Vagina (tissue), 2 donors: Measurements from ENCODE around the gene FHDC1. TPM values are rescaled to one million over a fixed set of nuclear protein-coding genes. Genes with fewer than 3 reads are reported as not detected.

Experiments
- DNase-seq, 2 donors: peaks; one replicate each; pipeline ENCODE4 v3.0.0-alpha.2; 2017; ENCODE audit errors: extremely low spot score in 2 of 2
- H3K27ac ChIP-seq: fragments of 200-600 bp; sonication (generic); one replicate; pipeline ENCODE4 v1.5.1; 2019
- H3K27me3 ChIP-seq: fragments of 200-600 bp; sonication (generic); one replicate; pipeline ENCODE4 v1.5.1; 2019
- H3K36me3 ChIP-seq, 2 donors: fragments of 200-600 bp; sonication (generic); one replicate each; pipeline ENCODE4 v1.5.1; 2017 to 2019
- H3K4me1 ChIP-seq: fragments of 200-600 bp; sonication (generic); one replicate; pipeline ENCODE4 v1.5.1; 2019
- H3K4me3 ChIP-seq, 2 donors: fragments of 200-600 bp; sonication (generic); 1 replicate in 1 of 2; 2 replicates in 1 of 2; pipeline ENCODE4 v1.5.1; 2016 to 2019
- H3K9me3 ChIP-seq: fragments of 200-600 bp; sonication (generic); one replicate; pipeline ENCODE4 v1.5.1; 2019
- CTCF ChIP-seq, 3 experiments: fragments of 450-650 bp in 2 of 3; fragments of 200-600 bp in 1 of 3; sonication (generic) in 1 of 3; IDR thresholded peaks; one replicate each; pipeline ENCODE4 v1.5.1; 2017 to 2019; ENCODE audit warnings: antibody characterized with exemption in 3 of 3, mild to moderate bottlenecking in 2 of 3, moderate library complexity in 2 of 3
- POLR2A ChIP-seq, 2 donors: fragments of 450-650 bp; IDR thresholded peaks; one replicate each; pipeline ENCODE4 v1.6.1; 2017; ENCODE audit warnings: antibody characterized with exemption in 2 of 2, mild to moderate bottlenecking in 2 of 2, moderate library complexity in 2 of 2
- POLR2AphosphoS5 ChIP-seq, 2 donors: sonication (generic); formaldehyde crosslinking; IDR thresholded peaks; one replicate each; pipeline ENCODE4 v1.9.0; 2017; ENCODE audit warnings: antibody characterized with exemption in 2 of 2, mild to moderate bottlenecking in 2 of 2, low read depth in 1 of 2; ENCODE audit not compliant: insufficient read depth in 1 of 2
- intact Hi-C: fragments of 100-400 bp; cut with DNase I; formaldehyde crosslinking; loops from one replicate; pipeline ENCODE4 v1.15.1; 2023
- total RNA-seq: library from RNA; depleted of rRNA; stranded (reverse); fragments of >200 nt; gene quantifications from one replicate; pipeline ENCODE4 v1.2.3, GENCODE V29; 2016

Gene FHDC1
- total RNA-seq, 1 donor from 2014 or later = 6.4 TPM

GRCh38 chr4:152983774-152984411 lies 47.8 kb downstream of the FHDC1 start:
- H3K4me1 ChIP-seq = no peaks in the 10 kb centered on the region
- DNase-seq = no peak
- no peaks in the 10 kb centered on the region for H3K9me3 ChIP-seq
- no peak overlapping the region for H3K27ac ChIP-seq
- no peaks in the 10 kb centered on the region for H3K27me3 ChIP-seq
- intact Hi-C loops = no loop called here
- TF ChIP-seq CTCF (IDR thresholded peaks at IDR 0.05) = no peak
- TF ChIP-seq POLR2AphosphoS5 (IDR thresholded peaks at IDR 0.05; ENCODE audit: insufficient read depth in 1 of 2, low read depth in 1 of 2) = no peak
- no peaks in the 10 kb centered on the region for H3K36me3 ChIP-seq
- no peak overlapping the region for H3K4me3 ChIP-seq

- intact Hi-C loops = no loop called here
- TF ChIP-seq POLR2AphosphoS5 (IDR thresholded peaks at IDR 0.05; ENCODE audit: insufficient read depth in 1 of 2, low read depth in 1 of 2) (no peak), CTCF (IDR thresholded peaks at IDR 0.05) (no peak), POLR2A (IDR thresholded peaks at IDR 0.05) (no peak)
- DNase-seq = no peak
- H3K4me3 ChIP-seq = no peak overlapping the region
- H3K36me3 ChIP-seq = no peaks in the 10 kb centered on the region
- H3K4me1 ChIP-seq = no peaks in the 10 kb centered on the region
- H3K27ac ChIP-seq = no peak overlapping the region
- H3K9me3 ChIP-seq = no peaks in the 10 kb centered on the region
- no peaks in the 10 kb centered on the region for H3K27me3 ChIP-seq
Observed at GRCh38 chr4:152988721-152989553, 52.8 kb downstream of the FHDC1 start.

- Histone ChIP-seq H3K27me3 (no peaks in the 10 kb centered on the region), H3K27ac (no peak overlapping the region), H3K9me3 (no peaks in the 10 kb centered on the region), H3K4me3 (no peak overlapping the region), H3K4me1 (no peaks in the 10 kb centered on the region), H3K36me3 (no peaks in the 10 kb centered on the region)
- TF ChIP-seq POLR2AphosphoS5 (IDR thresholded peaks at IDR 0.05; ENCODE audit: insufficient read depth in 1 of 2, low read depth in 1 of 2) (no peak), POLR2A (IDR thresholded peaks at IDR 0.05) (no peak), CTCF (IDR thresholded peaks at IDR 0.05) (no peak)
- no peak for DNase-seq
- intact Hi-C loops = no loop called here
Observed at GRCh38 chr4:152989554-152989970, 53.4 kb downstream of the FHDC1 start.

GRCh38 chr4:152990471-152991131 lies 54.5 kb downstream of the FHDC1 start:
- Histone ChIP-seq H3K4me3 (no peak overlapping the region), H3K27ac (no peak overlapping the region), H3K4me1 (peaks cover 7% of the 10 kb centered on the region), H3K27me3 (no peaks in the 10 kb centered on the region), H3K36me3 (no peaks in the 10 kb centered on the region), H3K9me3 (no peaks in the 10 kb centered on the region)
- DNase-seq = no peak
- intact Hi-C loops = no loop called here
- TF ChIP-seq POLR2A (IDR thresholded peaks at IDR 0.05) = no peak
- TF ChIP-seq CTCF (IDR thresholded peaks at IDR 0.05) = no peak
- TF ChIP-seq POLR2AphosphoS5 (IDR thresholded peaks at IDR 0.05; ENCODE audit: insufficient read depth in 1 of 2, low read depth in 1 of 2) = no peak
